ENCODE results near the gene ITGA7.
"Not testable (repeated sequence)": the region's sequence is repeated elsewhere in the genome, so short reads cannot be mapped to it uniquely, and the experiment has no call there.

Gene ITGA7

DNA sequence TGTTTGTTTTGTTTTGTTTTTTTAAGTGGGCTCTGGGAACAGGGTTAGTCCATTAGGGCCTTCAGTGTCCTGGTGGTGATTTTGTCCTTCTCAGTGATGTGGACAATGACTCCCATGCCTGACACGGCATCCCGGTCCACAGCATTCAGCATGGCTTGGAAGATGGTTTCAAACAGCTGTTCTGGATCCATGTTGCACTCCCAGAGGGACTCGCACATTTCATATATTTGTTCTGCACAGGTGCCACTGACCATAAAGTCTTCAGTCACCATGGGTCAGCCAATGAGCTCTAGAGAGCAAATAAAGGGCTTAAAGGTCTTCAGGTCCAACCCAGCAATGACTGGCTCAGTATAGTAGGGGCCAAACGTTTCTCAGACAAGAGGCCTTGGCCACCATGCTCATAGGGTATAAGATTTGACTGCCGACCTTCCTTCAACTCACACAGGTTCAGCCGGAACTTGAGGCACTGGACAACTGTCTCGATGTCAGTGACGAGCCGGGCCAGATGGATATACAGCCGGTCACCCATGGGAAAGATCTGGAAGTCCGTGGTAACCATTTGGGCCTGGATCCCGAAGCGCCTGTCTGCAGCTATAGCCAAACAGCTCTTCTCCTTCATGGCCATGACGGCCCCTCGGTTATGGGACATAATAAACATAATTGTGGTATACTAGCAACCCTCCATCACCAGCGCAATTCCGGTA, 53.0 kb downstream of the ITGA7 start:
- in situ Hi-C loops (cut with MboI; ENCODE audit: low sequenced_read_pairs) = no loop called here

DNA sequence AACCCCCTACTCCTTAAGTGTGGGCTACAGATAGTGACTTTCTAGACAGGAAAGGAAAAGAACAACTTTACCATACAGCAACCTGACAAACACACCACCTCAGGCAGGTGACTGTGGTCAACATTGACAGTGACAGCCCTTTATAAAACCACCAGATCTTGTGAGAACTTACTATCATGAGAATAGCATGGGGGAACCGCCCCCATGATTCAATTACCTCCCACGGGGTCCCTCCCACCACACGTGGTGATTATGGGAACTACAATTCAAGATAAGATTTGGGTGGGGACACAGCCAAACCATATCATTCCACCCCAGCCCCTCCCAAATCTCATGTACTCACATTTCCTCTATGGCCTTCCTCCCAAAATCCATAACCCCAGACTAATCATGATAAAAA, 54.7 kb downstream of the ITGA7 start:
- in situ Hi-C loops (cut with MboI; ENCODE audit: low sequenced_read_pairs) = no loop called here

DNA sequence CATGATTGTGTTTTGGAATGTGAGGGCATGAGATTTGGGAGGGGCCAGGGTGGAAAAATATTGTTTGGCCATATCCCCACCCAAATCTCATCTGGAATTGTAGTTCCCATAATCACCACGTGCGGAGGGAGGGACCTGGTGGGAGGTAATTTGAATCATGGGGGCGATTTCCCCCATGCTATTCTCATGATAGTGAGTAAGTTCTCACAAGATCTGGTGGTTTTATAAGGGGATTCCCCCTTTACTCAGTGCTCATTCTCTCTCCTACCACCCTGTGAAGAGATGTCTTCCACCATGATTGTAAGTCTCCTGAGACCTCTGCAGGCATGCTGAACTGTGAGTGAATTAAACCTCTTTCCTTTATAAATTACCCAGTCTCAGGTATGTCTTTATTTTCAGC, 55.4 kb downstream of the ITGA7 start:
- in situ Hi-C loops (cut with MboI; ENCODE audit: low sequenced_read_pairs) = no loop called here

DNA sequence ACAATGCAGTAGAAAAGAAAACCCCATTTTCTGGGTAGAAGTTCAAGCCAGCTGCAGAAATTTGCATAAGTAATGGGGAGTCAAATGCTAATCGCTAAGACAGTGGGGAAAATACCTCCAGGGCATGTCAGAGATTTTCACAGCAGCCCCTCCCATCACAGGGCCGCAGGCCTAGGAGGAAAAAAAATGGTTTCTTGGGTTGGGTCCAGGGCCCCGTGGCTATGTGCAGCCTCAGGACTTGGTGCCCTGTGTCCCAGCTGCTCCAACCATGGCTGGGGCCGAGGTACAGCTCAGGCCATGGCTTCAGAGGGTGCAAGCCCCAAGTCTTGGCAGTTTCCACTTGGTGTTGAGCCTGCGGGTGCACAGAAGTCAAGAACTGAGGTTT, 56.4 kb downstream of the ITGA7 start:
- in situ Hi-C loops (cut with MboI; ENCODE audit: low sequenced_read_pairs) = no loop called here

DNA sequence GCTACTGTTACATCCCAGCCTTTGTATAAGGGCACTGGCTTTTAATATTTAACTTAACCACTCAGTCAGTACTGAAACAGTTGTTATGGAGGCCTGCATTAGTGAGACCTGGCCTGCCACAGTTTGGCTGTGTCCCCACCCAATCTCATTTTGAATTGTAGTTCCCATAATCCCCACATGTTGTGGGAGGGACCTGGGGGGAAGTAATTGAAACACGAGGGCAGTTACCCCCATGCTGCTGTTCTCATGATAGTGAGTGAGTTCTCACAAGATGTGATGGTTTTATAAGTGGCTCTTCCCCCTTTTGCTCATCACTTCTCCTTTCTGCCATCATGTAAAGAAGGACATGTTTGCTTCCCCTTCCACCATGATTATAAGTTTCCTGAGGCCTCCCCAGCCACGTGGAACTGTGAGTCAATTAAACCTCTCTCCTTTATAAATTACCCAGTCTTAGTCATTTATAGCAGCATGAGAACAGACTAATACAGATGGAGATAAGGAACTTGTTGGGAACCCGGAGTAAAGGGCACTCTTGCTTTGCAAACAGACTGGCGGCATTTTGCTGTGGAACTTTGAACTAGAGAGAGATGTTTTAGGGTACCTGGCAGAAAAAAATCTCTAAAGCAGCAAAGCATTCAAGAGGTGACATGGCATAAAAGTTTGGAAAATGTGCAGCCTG, 56.9 kb downstream of the ITGA7 start:
- in situ Hi-C loops (cut with MboI; ENCODE audit: low sequenced_read_pairs) = not testable (repeated sequence)

DNA sequence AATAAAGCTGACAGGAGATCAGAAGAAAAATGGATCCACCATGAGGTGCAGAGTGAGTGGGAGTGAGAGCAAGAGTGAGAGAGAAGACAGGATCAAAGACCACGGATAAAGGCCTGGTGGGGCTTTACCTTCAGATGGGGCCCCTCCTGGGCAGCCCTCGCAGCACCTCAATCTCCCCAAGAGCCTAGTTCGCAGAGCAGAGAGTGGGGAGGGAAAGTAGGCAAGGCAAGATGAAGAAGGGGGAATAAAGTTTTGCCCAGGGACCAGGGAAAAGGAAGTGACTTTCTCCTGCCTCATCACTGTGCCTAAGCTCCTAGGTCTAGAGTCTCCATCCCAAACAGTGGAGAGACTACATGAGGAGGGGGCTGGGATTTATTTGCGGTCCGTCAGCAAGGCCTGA, 60.7 kb downstream of the ITGA7 start:
- in situ Hi-C loops (cut with MboI; ENCODE audit: low sequenced_read_pairs) = loop anchor here (25.0 kb wide), 1 partner anchor 460 kb away; no protein-coding TSS in a partner anchor

DNA sequence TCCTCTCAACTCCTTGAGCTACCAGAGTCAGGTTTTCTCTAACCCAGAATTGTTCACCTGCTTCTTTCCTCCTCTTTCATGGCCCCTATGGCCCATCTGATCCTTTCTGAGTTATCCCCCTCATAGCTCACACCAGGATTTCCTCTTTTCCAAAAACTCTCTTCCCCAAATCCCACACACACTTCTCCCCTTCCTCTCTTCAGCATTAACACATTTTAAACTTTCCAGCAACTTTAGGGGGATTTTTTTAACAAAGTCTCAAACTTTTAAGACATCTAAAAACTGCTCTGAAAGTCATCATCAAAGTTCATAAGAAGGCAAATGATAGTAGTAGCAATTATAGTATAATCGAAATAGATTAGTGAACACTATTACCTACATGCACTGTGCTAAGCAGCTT, 63.1 kb downstream of the ITGA7 start:
- in situ Hi-C loops (cut with MboI; ENCODE audit: low sequenced_read_pairs) = loop anchor here (25.0 kb wide), 1 partner anchor 457 kb away; no protein-coding TSS in a partner anchor

DNA sequence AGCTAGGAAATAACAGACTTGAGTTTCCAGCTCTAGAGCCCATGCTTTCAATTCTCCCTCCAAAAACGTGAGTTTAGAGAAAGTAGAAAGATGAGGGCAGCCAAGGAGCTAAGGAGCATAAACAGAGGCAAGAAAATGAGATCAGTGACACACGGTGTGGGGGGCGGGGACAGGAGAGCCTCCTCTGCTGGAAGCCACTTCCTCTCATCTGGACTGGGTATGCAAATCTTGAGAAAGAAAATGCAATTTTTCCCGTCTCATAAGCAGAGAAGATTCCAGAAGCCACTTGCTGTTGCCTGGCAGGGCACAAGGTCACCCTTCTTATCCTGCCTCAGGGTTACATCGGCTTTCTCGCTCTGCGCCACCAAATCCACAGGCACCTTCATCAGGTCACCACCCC, 65.0 kb downstream of the ITGA7 start:
- in situ Hi-C loops (cut with MboI; ENCODE audit: low sequenced_read_pairs) = loop anchor here (25.0 kb wide), 1 partner anchor 455 kb away; no protein-coding TSS in a partner anchor

DNA sequence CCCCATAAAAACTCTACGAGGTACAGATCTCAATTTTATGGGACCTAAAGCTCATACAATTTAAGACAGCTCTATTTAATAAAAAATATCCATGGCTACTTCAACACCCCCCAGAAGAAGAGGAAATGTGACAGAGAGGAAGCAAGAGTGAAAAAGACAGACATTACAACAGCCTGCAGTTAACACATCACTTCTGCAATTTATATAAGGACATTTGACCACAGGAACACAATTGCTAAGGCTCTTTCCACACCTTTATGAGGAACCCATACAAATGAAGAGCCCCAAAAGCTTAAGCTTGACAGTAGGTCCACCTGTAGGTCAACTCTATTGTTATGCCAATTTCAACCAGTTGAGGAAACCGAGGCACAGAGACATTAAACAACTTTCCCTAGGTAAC, 65.4 kb downstream of the ITGA7 start:
- in situ Hi-C loops (cut with MboI; ENCODE audit: low sequenced_read_pairs) = loop anchor here (25.0 kb wide), 1 partner anchor 455 kb away; no protein-coding TSS in a partner anchor

DNA sequence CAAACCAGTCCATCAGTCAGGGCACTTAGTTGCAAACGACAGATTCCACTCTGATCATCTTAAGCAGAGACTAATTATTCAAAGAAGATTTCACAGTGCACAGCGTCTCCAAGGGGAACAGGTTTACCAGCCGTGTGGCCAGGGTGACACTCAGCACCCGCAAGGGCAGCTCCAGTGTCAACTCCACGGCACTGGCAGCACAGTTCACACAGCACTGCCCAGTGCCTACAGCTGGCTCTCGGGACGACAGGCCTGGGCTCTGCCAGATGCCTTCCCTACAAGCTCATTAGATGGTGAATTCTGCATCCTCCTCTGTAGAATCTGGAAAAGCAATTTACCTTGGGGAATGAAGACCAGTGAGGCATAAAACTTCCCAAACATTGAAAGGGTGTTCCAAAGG, 66.1 kb downstream of the ITGA7 start:
- in situ Hi-C loops (cut with MboI; ENCODE audit: low sequenced_read_pairs) = loop anchor here (25.0 kb wide), 1 partner anchor 454 kb away; no protein-coding TSS in a partner anchor

DNA sequence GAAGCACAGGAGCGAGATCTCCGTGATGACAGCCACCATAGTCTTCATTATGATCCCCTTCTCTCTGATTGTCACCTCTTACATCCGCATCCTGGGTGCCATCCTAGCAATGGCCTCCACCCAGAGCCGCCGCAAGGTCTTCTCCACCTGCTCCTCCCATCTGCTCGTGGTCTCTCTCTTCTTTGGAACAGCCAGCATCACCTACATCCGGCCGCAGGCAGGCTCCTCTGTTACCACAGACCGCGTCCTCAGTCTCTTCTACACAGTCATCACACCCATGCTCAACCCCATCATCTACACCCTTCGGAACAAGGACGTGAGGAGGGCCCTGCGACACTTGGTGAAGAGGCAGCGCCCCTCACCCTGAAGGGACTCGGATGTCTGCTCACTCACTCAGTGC, 70.2 kb downstream of the ITGA7 start:
- in situ Hi-C loops (cut with MboI; ENCODE audit: low sequenced_read_pairs) = loop anchor here (25.0 kb wide), 1 partner anchor 450 kb away; no protein-coding TSS in a partner anchor

DNA sequence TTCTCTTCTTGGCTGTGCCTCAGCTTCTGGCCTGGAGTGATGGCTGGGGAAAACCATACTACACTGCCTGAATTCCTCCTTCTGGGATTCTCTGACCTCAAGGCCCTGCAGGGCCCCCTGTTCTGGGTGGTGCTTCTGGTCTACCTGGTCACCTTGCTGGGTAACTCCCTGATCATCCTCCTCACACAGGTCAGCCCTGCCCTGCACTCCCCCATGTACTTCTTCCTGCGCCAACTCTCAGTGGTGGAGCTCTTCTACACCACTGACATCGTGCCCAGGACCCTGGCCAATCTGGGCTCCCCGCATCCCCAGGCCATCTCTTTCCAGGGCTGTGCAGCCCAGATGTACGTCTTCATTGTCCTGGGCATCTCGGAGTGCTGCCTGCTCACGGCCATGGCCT, 70.9 kb downstream of the ITGA7 start, which contains the start of gene OR10P1:
Gene OR10P1, plus strand, starts transcription at position 40 of the 400 bp plus-strand sequence. Its CDS starts 0 bp downstream, at position 40.
- in situ Hi-C loops (cut with MboI; ENCODE audit: low sequenced_read_pairs) = loop anchor here (25.0 kb wide), 1 partner anchor 450 kb away; no protein-coding TSS in a partner anchor

DNA sequence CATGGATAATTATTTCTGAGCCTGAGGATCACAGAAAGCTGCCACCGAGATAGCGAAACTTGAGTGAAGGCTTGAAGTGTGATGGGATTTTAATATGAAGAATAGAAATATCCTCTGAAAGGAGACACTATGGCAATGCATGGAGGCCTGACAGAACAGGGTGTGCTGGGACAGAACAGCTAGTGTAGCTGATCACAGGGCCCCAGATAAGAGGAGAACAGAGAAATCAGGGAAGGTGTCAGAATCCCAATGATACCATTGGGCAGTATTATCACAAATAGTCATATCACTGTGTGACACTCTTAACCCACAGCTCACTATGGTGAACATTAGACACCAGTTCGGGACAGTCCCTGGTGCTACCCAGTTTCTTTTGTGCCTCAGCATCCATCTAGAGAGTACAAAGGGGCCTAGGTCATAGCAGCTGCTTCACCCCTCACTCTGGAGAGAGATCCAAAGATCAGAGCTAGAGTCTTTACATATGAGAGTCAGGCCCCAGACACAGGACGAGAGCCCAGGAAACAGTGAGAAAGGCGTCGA, 71.5 kb downstream of the ITGA7 start:
- in situ Hi-C loops (cut with MboI; ENCODE audit: low sequenced_read_pairs) = loop anchor here (25.0 kb wide), 1 partner anchor 449 kb away; no protein-coding TSS in a partner anchor
